Umbilical cord (tissue), 2 donors: ENCODE data around the gene DNAAF3. TPM values are rescaled to one million over a fixed set of nuclear protein-coding genes. Genes with fewer than 3 reads are reported as not detected.

Experiments used
- DNase-seq: peaks from one replicate; pipeline ENCODE4 v3.0.0-alpha.2; 2015; ENCODE audit warnings: low spot score
- total RNA-seq: library from RNA; depleted of rRNA; stranded (reverse); fragments of >200 nt; gene quantifications from one replicate; pipeline ENCODE4 v1.2.3, GENCODE V29; 2014; ENCODE audit warnings: low replicate concordance; ENCODE audit not compliant: insufficient read depth

DNAAF3 gene
- total RNA-seq, 1 donor from 2014 or later: 1.4 TPM

DNA sequence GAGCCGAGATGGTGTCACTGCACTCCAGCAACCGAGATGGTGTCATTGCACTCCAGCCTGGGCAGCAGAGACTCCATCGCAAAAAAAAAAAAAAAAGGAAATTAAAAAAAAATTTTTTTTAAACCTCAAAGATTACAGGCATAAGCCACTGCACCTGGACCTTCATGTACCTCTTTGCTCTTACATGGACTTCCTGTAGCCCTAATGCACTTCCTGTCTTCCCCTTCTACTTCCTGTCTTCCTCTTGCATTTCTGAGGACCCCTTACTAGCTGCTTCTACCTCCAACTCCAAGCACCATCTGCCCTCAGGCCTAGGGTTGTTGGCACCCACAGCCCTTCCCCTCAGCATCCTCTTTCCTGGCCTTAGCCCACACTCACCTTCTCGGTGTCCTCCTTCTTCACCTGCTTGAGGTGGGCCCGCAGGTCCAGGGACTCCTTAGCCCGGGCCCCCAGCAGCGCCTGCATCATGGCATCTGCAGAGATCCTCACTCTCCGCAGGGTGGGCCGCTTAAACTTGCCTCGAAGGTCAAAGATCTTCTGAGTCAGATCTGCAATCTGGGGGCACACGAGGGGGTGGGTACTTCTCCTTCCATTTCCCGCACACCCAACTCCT, 12.7 kb downstream of the DNAAF3 start:
- no peak for DNase-seq

DNA sequence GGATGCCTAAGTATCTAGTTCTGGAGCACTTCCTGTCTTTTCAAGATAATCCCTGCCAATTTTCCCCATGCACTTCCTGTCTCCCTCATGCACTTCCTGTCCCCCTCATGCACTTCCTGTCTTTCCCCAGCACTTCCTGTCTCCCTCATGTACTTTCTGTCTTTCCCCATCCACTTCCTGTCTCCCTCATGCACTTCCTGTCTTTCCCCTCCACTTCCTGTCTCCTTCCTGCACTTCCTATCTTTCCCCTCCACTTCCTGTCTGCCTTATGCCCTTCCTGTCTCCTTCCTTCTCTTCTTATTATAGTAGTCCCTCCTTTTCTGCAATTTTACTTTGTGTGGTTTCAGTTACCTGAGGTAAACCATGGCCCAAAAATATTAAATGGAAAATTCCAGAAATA, 14.4 kb downstream of the DNAAF3 start:
- no peak for DNase-seq

DNA sequence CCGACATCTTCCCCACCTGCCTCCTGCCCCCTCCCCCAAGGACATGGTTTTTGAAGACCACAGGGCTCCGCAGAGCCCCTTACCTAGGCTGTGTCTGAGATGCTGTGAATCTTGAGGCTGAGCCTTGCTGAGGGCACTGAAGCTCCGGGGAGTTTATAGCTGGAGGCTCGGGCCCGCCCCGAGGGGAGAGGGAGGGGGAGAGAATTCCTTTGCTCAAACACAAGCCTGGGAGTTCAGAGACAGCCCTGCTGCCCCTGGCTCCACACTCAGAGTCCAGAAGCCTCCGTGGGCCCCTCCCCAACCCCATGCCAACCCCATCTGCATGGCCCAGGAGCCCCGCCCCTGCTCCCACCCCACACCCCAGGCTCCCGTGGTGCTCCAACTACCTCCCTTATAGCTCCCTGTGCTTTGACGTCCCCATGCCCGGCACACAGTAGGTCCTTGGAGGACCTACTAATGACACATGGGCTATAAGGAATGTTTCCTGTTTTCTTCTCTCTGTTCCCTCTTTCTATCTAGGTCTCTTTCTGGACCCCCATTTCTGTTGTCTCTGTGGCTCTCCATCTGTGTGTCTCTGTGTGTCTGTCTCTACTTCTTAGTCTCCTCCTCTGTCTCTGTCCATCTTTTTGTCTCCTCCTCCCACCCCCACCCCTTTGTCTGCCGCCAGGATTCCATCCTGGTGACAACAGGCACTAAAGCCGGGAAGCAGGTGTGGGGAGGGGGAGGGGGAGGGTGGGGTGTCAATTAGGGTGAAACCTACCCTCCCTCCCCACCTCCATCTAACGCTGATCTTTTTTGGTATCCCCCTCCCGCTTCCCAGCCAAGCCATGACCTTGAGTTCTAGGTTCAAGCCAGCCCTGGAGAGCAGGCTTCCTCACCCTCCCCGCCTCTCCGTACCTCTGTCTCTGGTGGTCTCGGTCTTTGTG, 17.1 kb downstream of the DNAAF3 start, which contains the start of gene TNNT1:
Gene TNNT1, minus strand, starts transcription at position 129 of the 926 bp plus-strand sequence. CDS start 2,049 bp downstream, outside the sequence.
- DNase-seq: peak; percentile 80

DNA sequence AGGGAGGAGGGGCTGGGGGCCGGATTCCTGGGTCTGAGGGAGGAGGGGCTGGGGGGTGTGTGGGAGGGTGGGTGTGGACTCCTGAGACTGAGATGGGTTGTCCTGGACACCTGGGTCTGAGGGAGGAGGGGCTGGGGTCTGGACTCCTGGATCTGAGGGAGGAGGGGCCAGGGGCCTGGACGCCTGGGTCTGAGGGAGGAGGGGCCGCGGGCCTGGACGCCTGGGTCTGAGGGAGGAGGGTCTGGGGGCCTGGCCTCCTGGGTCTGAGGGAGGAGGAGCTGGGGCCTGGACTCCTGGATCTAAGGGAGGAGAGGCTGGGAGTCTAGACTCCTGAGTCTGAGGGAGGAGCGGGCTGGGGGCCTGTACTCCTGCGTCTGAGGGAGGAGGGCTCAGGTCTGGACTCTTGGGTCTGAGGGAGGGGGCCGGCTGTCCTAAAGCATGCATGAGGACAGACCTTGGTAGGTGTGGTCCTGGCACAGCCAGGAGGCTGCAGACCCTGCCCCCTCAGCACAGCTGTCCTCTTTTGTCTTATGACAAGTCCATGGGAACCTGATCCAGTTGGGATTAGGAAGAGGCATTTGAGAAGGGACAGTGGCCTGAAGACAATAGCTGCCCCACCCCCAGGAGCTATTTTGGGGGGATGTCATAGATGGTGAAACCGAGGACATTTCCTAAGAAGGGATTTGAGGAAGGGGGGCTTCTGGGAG, 18.7 kb downstream of the DNAAF3 start:
- DNase-seq: no peak

DNA sequence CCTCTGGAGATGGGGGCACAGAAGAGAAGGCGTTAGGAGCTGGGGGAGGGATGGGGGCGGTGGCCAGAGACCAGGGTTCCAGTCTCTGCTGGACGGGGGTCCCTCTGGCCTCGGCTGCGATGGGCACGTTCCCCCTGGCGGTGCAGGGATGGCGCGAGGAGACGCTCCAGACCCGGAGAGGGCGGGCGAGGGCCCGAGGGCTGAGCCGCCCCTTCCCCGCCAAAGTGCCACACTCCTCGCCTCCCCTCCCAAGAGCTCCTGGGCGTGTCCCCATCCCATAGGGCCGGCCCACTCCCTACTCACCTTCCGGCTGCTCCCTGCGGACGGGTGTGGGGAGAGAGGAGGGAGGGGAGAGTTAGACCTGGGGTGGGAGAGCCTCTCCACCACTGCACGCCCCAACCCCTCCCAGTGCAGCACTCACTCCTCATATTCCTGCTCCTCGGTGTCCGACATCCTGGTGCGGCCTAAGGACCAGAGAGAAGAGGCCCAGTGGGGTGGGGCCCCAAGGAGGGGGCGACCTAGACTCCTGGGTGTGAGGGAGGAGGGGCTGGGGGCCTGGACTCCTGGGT, 19.6 kb downstream of the DNAAF3 start:
- peak; percentile 28 for DNase-seq

DNA sequence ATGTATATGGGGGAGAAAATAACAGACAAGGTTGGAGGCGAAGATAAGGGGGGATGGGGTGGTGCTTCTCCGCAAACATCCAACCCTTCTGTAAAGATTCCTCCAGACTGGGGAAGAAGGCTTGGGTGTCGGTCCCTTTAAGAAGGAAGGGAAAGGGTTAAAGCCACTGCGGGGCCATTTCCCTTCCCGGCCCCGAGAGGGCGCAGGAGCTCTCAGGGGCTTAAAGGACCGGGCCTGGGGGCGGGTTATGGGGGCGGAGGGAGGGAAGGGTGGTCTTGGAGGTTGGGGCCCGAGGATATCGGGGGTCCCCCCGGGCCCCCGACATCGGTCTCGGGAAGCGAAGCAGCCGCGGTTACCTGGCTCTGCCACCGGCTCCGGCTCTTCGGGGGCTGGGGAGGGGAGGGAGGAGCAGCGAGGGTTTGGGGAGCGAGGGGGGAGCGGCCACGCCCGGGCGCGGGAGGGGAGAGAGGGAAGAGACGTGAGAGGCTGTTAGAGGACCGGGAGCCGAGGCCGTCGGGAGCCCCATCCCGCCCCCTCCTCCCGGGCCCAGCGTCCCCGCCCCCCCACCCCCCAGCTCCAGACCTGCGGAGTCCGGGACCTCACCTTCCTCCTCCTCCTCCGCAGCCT, 20.2 kb downstream of the DNAAF3 start:
- DNase-seq: no peak

DNA sequence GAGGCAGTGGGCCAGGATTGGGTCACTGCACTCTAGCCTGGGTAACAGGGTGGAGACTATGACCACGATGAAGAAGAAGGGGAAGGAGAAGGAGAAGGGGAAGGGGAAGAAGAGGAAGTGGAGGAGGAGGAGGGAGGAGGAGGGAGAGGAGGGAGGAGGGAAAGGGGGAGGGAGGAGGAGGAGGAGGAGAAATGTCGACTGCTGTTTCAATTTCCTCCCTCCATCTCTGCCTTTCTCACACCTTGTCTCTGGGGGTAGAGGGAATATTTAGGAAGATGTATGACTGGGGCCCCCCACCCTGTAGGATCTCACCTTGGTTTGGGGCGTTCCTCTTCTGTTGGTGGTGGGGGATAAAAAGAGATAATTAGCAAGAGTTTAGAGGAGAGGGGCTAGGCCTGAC, 21.2 kb downstream of the DNAAF3 start:
- DNase-seq: no peak

DNA sequence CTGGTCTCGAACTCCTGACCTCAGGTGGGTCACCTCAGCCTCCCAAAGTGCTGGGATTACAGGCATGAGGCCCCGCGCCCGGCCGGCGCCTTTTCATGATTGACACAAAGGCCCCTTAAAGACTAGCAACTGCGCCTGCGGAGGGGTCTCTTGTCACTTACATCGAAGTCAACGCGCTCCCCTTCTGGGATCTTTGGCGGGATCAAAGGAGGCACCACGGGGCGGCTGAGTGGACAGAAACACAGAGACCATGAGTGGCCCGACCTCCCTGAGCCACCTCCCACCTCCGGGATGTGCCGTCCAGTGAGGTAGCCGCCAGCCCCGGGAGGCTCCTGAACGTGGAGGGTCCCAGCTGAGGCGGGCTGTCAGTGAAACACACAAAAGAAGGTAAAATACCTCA, 24.7 kb downstream of the DNAAF3 start:
- no peak for DNase-seq

DNA sequence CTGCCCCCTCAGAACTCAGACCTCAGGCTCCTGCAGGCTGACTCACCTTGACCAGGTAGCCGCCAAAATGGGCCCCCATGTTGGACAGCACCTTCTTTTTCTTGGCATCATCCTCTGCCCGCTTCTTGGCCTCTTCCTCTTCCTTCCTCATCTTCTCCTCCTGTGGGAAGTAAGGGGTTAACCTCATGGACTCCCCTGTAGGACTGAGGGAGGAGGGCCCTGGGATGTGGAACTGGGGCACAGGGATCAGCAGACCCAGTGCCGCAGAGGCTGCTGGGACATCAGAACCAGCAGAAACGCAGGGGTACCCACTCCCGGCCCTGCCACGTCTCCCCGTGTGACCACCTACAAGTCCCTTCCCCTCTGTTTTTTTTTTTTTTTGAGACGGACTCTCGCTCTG, 28.5 kb downstream of the DNAAF3 start:
- no peak for DNase-seq

DNA sequence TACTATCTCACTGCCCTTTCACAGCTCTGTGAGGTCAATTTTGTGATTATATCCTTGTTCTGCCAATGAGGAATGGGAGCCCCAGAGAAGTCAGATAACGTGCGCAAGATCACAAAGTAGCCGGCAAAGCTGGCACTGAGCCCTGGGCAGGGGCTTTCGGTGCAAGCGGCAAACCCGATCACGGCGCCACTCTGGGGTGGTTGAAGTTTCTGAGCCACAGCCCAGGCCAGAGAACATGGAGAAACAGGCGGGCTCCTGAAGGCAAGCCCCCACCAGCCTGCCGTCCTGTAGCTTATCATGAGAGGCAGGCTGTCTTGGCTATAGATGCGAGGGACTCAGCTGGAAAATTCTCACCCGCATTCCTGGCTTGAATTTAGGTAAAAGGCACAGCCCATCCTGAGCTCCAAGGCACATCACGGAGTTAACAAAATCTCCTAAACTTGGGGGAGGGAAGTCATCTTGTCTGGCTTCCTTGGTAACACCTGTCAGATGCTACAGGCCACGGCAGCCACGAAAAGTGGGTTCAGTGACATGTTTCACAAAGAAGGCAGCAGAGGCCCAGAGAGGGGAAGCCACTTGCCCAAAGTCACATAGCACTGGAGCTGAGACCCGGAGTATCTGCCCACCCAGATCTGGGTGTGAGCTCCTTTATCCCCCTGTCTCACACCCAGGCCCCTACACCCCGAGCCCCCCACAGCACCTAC, 29.9 kb downstream of the DNAAF3 start:
- no peak for DNase-seq

DNA sequence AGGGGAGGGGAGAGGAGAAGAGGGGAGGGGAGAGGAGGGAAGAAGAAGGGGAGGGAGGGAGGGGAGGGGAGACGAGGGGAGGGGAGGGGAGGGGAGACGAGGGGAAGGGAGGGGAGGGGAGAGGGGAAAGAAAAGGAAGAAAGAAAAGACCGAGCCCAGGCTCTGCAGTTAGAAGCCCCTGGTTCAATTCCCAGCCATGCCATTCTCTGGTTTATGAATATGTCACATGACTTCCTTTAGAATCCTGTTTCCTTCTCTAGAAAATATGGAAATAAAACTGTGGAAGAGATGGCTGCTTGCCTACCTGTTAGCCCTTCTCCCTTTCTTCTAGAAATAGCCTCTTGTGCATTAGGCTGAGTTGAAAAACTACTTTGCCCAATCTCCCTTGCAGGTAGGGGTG, 31.7 kb downstream of the DNAAF3 start:
- DNase-seq: no peak

DNA sequence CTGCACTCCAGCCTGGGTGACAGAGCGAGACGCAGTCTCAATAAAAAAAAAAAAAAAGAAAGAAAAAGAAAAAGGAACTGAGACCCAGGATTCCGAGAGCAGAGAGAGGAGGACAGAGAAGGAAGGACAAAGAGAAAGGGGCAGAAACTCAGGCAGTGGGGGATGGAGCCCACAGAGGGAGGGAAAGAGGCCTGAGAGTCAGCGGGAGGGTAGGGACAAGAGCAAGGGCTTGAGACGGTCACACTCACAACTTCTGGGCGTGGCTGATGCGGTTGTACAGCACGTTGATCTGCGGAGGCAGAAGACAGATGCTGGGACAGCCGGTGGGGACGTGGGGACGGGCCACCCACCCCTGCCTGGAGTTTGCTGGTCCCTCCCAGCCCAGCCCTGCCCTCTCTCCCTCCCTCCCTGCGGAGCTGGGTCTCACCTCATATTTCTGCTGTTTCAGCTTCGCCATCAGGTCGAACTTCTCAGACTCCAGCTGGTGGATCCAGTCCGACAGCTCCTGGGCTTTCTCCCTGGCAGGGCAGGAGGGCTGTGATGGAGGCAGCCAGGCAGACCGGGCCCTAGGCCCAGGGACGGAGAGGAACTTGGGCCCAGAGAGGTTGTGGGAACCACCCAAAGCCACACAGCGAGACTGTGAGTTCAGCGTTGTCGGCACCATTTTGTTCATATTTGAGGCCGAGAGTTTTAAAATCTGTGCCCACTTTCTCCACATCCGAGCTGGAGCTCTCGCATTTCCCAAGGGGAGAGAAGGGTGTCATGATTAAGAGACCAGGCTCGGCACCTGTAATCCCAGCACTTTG, 32.6 kb downstream of the DNAAF3 start:
- no peak for DNase-seq

DNA sequence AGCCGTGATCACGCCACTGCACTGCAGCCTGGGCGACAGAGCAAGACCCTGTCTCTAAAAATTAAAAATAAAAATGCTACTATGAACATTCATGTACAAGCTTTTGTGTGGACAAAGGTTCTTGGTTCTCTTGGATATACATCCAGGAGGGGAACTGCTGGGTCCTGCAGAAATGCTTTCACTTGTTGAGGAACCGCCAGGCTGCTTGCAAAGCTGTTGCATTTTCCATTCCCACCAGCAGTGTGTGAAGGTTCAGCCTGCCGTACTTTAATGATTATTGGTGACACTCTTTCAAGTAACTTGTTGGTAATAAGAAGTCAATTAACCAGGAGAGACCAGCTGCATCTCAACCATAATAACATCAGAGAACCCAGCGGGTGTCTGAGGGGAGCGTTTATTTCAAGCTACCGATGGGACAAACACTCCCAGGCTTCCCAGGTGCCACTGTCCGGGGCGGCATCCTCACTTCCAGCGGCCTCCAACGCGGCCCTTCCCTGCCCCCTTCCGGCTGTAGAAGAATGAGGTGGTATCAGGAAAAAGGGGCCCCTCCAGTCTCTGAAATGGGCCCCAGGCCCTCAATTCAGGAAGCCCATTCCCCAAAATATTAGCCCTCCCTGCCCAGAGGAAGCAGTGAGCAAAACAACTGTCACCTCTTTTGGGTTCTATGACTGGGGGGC, 33.8 kb downstream of the DNAAF3 start:
- no peak for DNase-seq

DNA sequence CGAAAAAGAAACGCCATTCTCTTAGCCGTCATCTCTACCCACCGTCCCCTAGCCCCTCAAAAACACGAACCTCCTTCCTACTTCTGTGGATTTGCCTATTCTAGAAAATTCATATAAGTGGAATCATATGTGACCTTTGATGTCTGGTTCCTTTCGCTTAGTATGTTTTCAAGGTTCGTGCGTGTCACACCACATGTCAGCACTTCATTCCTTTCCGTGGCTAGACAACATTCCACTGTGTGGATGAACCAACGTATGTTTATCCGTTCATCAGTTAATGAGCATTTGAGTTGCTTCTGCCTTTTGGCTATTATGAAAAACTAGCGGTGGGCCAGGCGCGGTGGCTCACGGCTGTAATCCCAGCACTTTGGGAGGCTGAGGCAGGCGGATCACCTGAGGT, 35.0 kb downstream of the DNAAF3 start:
- no peak for DNase-seq

DNA sequence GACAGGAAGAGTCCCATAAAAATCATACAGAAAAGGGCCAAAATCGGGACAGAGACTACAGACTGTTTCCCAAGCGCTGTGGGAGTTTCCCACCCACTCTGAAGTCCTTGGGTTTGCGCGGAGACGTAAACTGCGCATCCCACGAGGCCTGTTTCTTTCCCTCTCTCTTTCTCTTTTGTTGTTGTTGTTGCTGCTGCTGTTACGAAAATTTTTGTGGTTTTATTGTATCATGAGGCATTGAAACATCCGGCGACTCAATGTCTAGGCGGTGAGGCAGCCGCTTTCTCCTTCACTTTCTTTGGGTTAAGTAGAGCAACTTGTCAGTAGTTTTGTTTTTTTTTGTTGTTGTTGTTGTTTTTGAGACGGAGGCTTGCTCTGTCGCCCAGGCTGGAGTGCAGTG, 47.4 kb downstream of the DNAAF3 start:
- no peak for DNase-seq

DNA sequence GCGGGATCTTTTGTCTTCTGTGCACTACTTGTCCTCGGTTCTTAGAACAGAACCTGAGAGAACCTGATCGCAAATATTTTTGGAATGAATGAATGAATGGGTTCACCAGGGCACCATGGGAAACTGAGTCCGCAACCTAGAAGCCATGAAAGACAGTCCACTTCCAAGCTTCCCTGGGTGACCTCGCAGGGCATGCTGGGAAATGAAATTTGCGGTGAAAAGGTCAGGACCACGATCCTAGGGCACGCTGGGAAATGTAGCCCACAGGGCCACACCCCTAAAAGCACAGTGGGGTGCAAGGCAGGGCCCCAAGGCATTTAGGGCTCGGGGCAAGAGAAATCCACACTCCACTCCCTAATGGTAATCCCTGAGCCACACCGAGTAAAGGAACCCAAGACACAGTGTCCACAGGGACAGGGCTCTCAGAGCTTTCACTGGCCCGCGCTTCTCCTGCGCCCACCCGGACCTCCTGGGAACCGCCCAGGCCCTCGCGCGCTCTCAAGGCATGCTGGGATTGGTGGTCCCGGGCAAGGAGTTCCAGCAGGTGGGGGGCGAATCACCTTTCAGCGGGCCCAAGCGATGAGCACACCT, 47.9 kb downstream of the DNAAF3 start:
- peak; percentile 69 for DNase-seq

DNA sequence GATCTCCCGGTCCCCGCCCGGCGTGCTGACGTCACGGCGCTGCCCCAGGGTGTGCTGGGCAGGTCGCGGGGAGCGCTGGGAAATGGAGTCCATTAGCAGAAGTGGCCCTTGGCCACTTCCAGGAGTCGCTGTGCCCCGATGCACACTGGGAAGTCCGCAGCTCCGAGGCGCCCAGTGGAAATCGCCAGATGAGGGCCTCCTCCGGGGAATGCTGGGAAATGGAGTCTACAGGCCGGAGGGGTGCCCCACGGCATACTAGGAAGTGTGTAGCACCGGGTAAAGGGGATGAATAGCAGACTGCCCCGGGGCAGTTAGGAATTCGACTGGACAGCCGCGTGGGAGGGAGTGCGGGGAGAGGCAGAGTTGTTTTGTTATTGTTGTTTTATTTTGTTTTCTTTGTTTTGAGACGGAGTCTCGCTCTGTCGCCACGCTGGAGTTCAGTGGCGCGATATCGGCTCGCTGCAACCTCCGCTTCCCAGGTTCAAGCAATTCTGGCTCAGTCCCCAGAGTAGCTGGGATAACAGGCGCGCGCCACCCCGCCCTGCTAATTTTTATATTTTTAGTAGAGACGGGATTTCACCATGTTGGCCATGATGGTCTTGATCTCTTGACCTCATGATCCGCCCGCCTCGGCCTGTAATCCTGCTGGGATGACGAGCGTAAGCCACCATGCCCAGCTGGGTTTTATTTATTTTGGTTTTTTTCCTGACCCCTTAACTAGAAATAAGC, 48.6 kb downstream of the DNAAF3 start:
- peak; percentile 100 for DNase-seq
